A549 (cell line): Measurements from ENCODE around the gene API5. TPM values are rescaled to one million over a fixed set of nuclear protein-coding genes. Genes with fewer than 3 reads are reported as not detected.

Source experiments
- ATAC-seq, 2 experiments: fragments of 200-7000 bp in 1 of 2; fragments of >200 bp in 1 of 2; cut with Nextera tagmentation in 1 of 2; cut with Tn5 transposase in 1 of 2; 3 replicates each; pipeline versions ENCODE4 v1.8.0 to v1.9.1; 2018 to 2020; ENCODE audit warnings: mild to moderate bottlenecking in 1 of 2, moderate library complexity in 1 of 2
- CTCF ChIA-PET: fragments of 300-600 bp; sonication (Branson Sonifier 250); formaldehyde crosslinking; extraction: SDS; loops from one replicate; lab custom pipeline; 2021; ENCODE audit warnings: antibody characterized with exemption, inconsistent platforms; lab: Yijun Ruan, JAX
- POLR2A ChIA-PET: fragments of 350-600 bp; formaldehyde crosslinking; extraction: SDS; loops from one replicate; lab custom pipeline; 2021; ENCODE audit warnings: antibody characterized with exemption, inconsistent platforms; lab: Yijun Ruan, JAX
- DNase-seq, 2 experiments: peaks; one replicate each; pipeline versions ENCODE4 v3.0.0 to v3.0.0-alpha.2; 2011 to 2016; ENCODE audit warnings: low read depth in 1 of 2, low spot score in 1 of 2
- FAIRE-seq: peaks from 2 replicates; lab custom pipeline; 2011; peaks lifted over from hg19 to GRCh38; lab: Jason Lieb, UNC
- H3K27ac ChIP-seq, 2 experiments: fragments of >200 bp; sonication (Bioruptor Twin); formaldehyde crosslinking; 3 replicates each; pipeline ENCODE4 v1.5.1; 2016 to 2017
- H3K4me1 ChIP-seq: fragments of >200 bp; sonication (Bioruptor Twin); formaldehyde crosslinking; 3 replicates; pipeline ENCODE4 v1.6.1; 2016
- H3K4me2 ChIP-seq: fragments of >200 bp; sonication (Bioruptor Twin); formaldehyde crosslinking; 3 replicates; pipeline ENCODE4 v1.6.1; 2016
- H3K4me3 ChIP-seq: fragments of >200 bp; sonication (Bioruptor Twin); formaldehyde crosslinking; 3 replicates; pipeline ENCODE4 v1.5.1; 2016
- H3K9me3 ChIP-seq: fragments of >200 bp; sonication (Bioruptor Twin); formaldehyde crosslinking; 3 replicates; pipeline ENCODE4 v1.6.1; 2016
- EHF ChIP-seq: fragments of 250-450 bp; sonication (Bioruptor Pico); IDR thresholded peaks from 2 replicates; pipeline ENCODE4 v1.5.0; 2020; ENCODE audit warnings: mild to moderate bottlenecking
- EHMT2 ChIP-seq: fragments of 200-600 bp; sonication (generic); IDR thresholded peaks from 2 replicates; pipeline ENCODE4 v1.6.1; 2016; ENCODE audit warnings: antibody characterized with exemption, low read depth, mild to moderate bottlenecking, moderate library complexity
- EP300 ChIP-seq, 2 experiments: fragments of >200 bp; sonication (Bioruptor Twin); formaldehyde crosslinking; IDR thresholded peaks; 2 replicates in 1 of 2; 3 replicates in 1 of 2; pipeline ENCODE4 v1.6.1; 2016 to 2017
- FOSB ChIP-seq: fragments of 250-450 bp; sonication (Bioruptor Pico); IDR thresholded peaks from 2 replicates; pipeline ENCODE4 v1.5.0; 2020; ENCODE audit warnings: mild to moderate bottlenecking, moderate library complexity
- FOXS1 ChIP-seq: fragments of 250-450 bp; sonication (Bioruptor Pico); IDR thresholded peaks from 2 replicates; pipeline ENCODE4 v1.5.0; 2020; ENCODE audit warnings: mild to moderate bottlenecking, moderate library complexity
- HEYL ChIP-seq: fragments of 250-450 bp; sonication (Bioruptor Pico); IDR thresholded peaks from 2 replicates; pipeline ENCODE4 v1.8.0; 2021; ENCODE audit warnings: mild to moderate bottlenecking, moderate library complexity
- HMGXB4 ChIP-seq: fragments of 250-450 bp; sonication (Bioruptor Pico); IDR thresholded peaks from 2 replicates; pipeline ENCODE4 v1.5.0; 2021; ENCODE audit warnings: mild to moderate bottlenecking, moderate library complexity, borderline replicate concordance
- HOXB5 ChIP-seq: fragments of 250-450 bp; sonication (Bioruptor Pico); IDR thresholded peaks from 2 replicates; pipeline ENCODE4 v1.5.0; 2020; ENCODE audit warnings: mild to moderate bottlenecking, moderate library complexity
- KDM1A ChIP-seq: fragments of 200-600 bp; sonication (generic); IDR thresholded peaks from 2 replicates; pipeline ENCODE4 v1.6.1; 2016; ENCODE audit warnings: low read depth, mild to moderate bottlenecking
- KDM5A ChIP-seq: fragments of 200-600 bp; sonication (generic); IDR thresholded peaks from 2 replicates; pipeline ENCODE4 v1.6.1; 2016; ENCODE audit warnings: antibody characterized with exemption, mild to moderate bottlenecking
- MAZ ChIP-seq: fragments of 150-350 bp; IDR thresholded peaks from 2 replicates; pipeline ENCODE4 v1.6.1; 2014; ENCODE audit warnings: antibody characterized with exemption, low read depth, low read length, borderline replicate concordance
- MYC ChIP-seq: IDR thresholded peaks from 2 replicates; pipeline ENCODE4 v1.6.1; 2012; ENCODE audit warnings: mild to moderate bottlenecking, inconsistent platforms, low read length, improper control_type of control experiment, borderline replicate concordance
- NR3C1 ChIP-seq: fragments of >200 bp; sonication (Bioruptor Twin); formaldehyde crosslinking; IDR thresholded peaks from 3 replicates; pipeline ENCODE4 v1.6.1; 2017
- POLR2A ChIP-seq: IDR thresholded peaks from 2 replicates; pipeline ENCODE4 v1.6.1; 2012; ENCODE audit warnings: mild to moderate bottlenecking, low read length
- POLR2AphosphoS2 ChIP-seq: conservative IDR thresholded peaks from 2 replicates; pipeline ENCODE4 v1.6.1; 2012; ENCODE audit warnings: low read length, improper control_type of control experiment, inconsistent platforms
- RCOR1 ChIP-seq: fragments of 150-350 bp; IDR thresholded peaks from 2 replicates; pipeline ENCODE4 v1.6.1; 2014; ENCODE audit warnings: antibody characterized with exemption, low read length, low read depth
- SMC3 ChIP-seq: fragments of >200 bp; sonication (Bioruptor Twin); formaldehyde crosslinking; IDR thresholded peaks from 3 replicates; pipeline ENCODE4 v1.6.1; 2018; ENCODE audit warnings: inconsistent platforms
- ZNF302 ChIP-seq: fragments of 250-450 bp; sonication (Bioruptor Pico); IDR thresholded peaks from 2 replicates; pipeline ENCODE4 v1.9.0; 2021; ENCODE audit warnings: inconsistent platforms, mild to moderate bottlenecking, moderate library complexity
- WGBS: methylation state at CpG from one replicate; pipeline ENCODE4 v1.1.6; 2017; ENCODE audit errors: missing lambda C conversion rate; 5-methylcytosine and 5-hydroxymethylcytosine counted together
- polyA plus RNA-seq, 4 experiments: library from polyadenylated mRNA; depleted of rRNA in 3 of 4; stranded (reverse); fragments of >200 nt; fragmentation: RNase III in 1 of 4; extraction: RNeasy Plus Mini Kit Qiagen cat#74134 plus additional on column Dnase treatment in 1 of 4; gene quantifications; 2 replicates in 3 of 4; 3 replicates in 1 of 4; pipeline ENCODE4 v1.2.3, GENCODE V29; 2011 to 2017
- TF ChIP-seq, protein P1 (sequence below): fragments of 250-450 bp; sonication (Bioruptor Pico); IDR thresholded peaks from 2 replicates; pipeline ENCODE4 v1.5.0; 2020; ENCODE audit warnings: low read depth, mild to moderate bottlenecking, moderate library complexity
- TF ChIP-seq, protein P2 (sequence below): IDR thresholded peaks from 2 replicates; pipeline ENCODE4 v1.6.1; 2012; ENCODE audit warnings: low read depth, borderline replicate concordance
- TF ChIP-seq, protein P3 (sequence below): fragments of >200 bp; sonication (Bioruptor Twin); formaldehyde crosslinking; IDR thresholded peaks from 3 replicates; pipeline ENCODE4 v1.6.1; 2016

Gene API5
- polyA plus RNA-seq, 2 of the 4 experiments (the other 2 are of a cell fraction), result 87.7 to 127 TPM

DNA sequence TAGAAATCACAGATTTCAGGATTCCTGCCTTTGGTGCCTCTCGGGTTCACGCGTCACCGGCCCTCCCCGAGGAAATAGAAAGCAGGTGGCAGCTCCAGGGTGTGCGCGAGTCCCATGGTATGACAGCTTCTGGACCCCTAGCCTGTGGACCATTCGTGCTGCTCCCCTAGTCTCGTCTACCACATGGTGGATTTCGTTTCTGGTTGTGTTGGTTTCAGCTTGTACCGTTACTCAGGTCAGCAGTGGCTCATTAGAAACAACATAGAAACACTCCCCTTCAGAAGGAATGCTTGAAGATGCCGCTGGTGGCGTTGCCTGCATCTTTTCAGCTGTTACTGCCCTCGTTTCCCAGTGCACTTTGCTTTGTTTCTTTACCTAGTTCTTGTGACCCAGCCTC is 47.6 kb downstream of the API5 start:
- FAIRE-seq (no peak), ATAC-seq (peak; percentile 58 to 72), DNase-seq (peak; percentile 15 to 35)
- 1% methylated on average over 14 of the region's 14 CpGs for WGBS
- ChIA-PET POLR2A (interaction anchor here (0.6 to 1.8 kb wide), 5 partner anchors 8 to 48 kb away, joined by 3 to 17 read pairs (median 7); partner anchors contain the start of gene API5), CTCF (interaction anchor here (1.0 to 2.1 kb wide), 3 partner anchors 19 to 76 kb away, joined by 3 to 5 read pairs (median 3); no protein-coding TSS in a partner anchor)
- Histone ChIP-seq H3K4me3 (peak overlapping the region; percentile 66), H3K4me2 (peak overlapping the region; percentile 91), H3K9me3 (no peaks in the 10 kb centered on the region), H3K27ac (peak overlapping the region; percentile 92 to 98), H3K4me1 (peaks cover 10% of the 10 kb centered on the region)
- TF ChIP-seq POLR2A (no peak), NR3C1 (no peak)
- TF ChIP-seq, protein P1, sequence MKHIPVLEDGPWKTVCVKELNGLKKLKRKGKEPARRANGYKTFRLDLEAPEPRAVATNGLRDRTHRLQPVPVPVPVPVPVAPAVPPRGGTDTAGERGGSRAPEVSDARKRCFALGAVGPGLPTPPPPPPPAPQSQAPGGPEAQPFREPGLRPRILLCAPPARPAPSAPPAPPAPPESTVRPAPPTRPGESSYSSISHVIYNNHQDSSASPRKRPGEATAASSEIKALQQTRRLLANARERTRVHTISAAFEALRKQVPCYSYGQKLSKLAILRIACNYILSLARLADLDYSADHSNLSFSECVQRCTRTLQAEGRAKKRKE (CRISPR knock-in tag), result no peak

DNA sequence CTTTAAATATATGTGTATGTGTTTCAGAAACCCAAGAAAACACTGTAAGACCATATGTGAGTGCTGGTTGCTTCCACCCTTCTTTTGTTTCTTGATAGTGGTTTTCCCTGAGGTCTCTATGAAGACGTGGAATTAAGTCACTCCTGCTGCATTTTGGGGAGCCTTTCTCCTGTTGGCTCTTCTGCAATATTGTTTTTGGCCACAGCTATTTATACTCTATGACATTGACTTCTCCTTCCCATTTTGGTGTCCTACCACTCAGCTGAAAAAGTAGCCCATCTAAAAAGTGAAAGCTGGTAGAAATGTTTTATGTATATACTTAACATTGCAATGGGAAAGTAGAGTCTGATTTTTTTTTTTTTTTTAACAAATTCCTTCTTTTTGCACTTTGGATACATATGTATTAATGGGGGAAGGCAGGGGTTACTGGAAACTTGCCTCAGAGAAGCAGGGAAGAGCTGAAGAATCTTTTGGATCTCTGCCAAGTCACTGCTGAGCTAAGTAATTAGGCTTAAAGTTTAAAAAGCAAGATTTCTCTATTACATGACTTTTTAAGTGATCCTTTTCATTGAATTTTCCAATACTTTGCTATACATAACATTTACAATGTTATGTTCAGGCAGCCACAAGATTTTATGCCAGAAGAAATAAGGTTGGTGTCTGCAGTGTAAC is 48.7 kb downstream of the API5 start:
- H3K4me2 ChIP-seq, result peak overlapping the region; percentile 91
- ATAC-seq, result no peak
- TF ChIP-seq EHF (CRISPR knock-in tag), result no peak
- TF ChIP-seq ZNF302 (CRISPR knock-in tag), result no peak
- TF ChIP-seq POLR2AphosphoS2, result no peak
- no peak for TF ChIP-seq FOXS1 (CRISPR knock-in tag)
- no peak for TF ChIP-seq HEYL (CRISPR knock-in tag)
- no peak for TF ChIP-seq FOSB (CRISPR knock-in tag)
- no peak for TF ChIP-seq HOXB5 (CRISPR knock-in tag)
- TF ChIP-seq KDM5A, result no peak
- TF ChIP-seq SMC3, result no peak
- no peak for TF ChIP-seq RCOR1
- no peak for TF ChIP-seq MAZ
- TF ChIP-seq, all 56 proteins: peak for 0
- Histone ChIP-seq H3K27ac (no peak overlapping the region), H3K4me3 (peak overlapping the region; percentile 66; the same call in 2 of the 3 replicates), H3K9me3 (no peaks in the 10 kb centered on the region), H3K4me1 (peaks cover 10% of the 10 kb centered on the region)
- FAIRE-seq (no peak), DNase-seq (no peak)
- CTCF ChIA-PET, result interaction anchor here (0.6 to 0.9 kb wide), 2 partner anchors 8 to 59 kb away, joined by 4 read pairs; no protein-coding TSS in a partner anchor
- 74% methylated on average over 1 of the region's 1 CpG for WGBS
- POLR2A ChIA-PET, result interaction anchor here (0.6 kb wide), 1 partner anchor 544 kb away, joined by 3 read pairs; no protein-coding TSS in a partner anchor

DNA sequence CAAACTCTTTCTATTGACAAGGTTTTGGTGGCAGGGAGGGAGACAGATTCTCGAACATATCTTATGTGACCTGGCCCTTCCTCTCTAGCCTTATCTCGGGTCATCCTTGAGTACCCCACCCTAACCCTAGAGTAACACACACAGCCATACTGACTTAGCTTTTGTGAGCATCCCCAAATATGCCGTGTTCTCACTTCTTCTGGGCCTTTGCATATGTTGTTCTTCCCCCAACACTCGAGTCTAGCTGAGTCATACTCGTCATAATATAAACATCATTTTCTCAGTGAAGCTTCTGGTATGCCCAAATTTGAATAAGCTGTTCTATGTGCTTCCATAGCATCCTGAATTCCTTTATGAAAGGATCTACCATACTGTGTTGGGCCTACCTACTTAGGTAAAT is 54.9 kb downstream of the API5 start:
- POLR2A ChIA-PET, result interaction anchor here (1.1 kb wide), 1 partner anchor 8 kb away, joined by 8 read pairs; the partner anchor contains the start of gene TTC17
- H3K4me2 ChIP-seq, result no peak overlapping the region
- H3K4me1 ChIP-seq, result peaks cover 8% of the 10 kb centered on the region; the same call in 2 of the 3 replicates
- ATAC-seq (no peak), FAIRE-seq (no peak), DNase-seq (no peak)
- H3K4me3 ChIP-seq, result no peak overlapping the region
- no peak for TF ChIP-seq NR3C1
- CTCF ChIA-PET, result interaction anchor here (0.7 kb wide), 1 partner anchor 29 kb away, joined by 3 read pairs; no protein-coding TSS in a partner anchor
- no peaks in the 10 kb centered on the region for H3K9me3 ChIP-seq
- no peak overlapping the region for H3K27ac ChIP-seq
- 75% methylated on average over 5 of the region's 5 CpGs for WGBS

GRCh38 chr11:43367382-43368178 is 55.8 kb downstream of the API5 start:
- 88% methylated on average over 7 of the region's 7 CpGs for WGBS
- Histone ChIP-seq H3K4me3 (no peak overlapping the region), H3K4me1 (peaks cover 8% of the 10 kb centered on the region; the same call in 2 of the 3 replicates), H3K4me2 (no peak overlapping the region), H3K9me3 (no peaks in the 10 kb centered on the region), H3K27ac (no peak overlapping the region)
- ATAC-seq (no peak), FAIRE-seq (no peak), DNase-seq (no peak)
- no peak for TF ChIP-seq MYC
- TF ChIP-seq EHMT2, result no peak
- no peak for TF ChIP-seq EP300 (IDR thresholded peaks at IDR 0.05)
- no peak for TF ChIP-seq KDM1A
- no peak for TF ChIP-seq MAZ
- TF ChIP-seq HMGXB4, result no peak
- TF ChIP-seq EHF (CRISPR knock-in tag), result no peak
- TF ChIP-seq, protein P2, sequence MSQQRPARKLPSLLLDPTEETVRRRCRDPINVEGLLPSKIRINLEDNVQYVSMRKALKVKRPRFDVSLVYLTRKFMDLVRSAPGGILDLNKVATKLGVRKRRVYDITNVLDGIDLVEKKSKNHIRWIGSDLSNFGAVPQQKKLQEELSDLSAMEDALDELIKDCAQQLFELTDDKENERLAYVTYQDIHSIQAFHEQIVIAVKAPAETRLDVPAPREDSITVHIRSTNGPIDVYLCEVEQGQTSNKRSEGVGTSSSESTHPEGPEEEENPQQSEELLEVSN, result no peak
- TF ChIP-seq KDM5A, result no peak
- TF ChIP-seq, protein P3, sequence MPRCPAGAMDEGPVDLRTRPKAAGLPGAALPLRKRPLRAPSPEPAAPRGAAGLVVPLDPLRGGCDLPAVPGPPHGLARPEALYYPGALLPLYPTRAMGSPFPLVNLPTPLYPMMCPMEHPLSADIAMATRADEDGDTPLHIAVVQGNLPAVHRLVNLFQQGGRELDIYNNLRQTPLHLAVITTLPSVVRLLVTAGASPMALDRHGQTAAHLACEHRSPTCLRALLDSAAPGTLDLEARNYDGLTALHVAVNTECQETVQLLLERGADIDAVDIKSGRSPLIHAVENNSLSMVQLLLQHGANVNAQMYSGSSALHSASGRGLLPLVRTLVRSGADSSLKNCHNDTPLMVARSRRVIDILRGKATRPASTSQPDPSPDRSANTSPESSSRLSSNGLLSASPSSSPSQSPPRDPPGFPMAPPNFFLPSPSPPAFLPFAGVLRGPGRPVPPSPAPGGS, result no peak
- CTCF ChIA-PET, result interaction anchor here (0.7 kb wide), 1 partner anchor 28 kb away, joined by 3 read pairs; no protein-coding TSS in a partner anchor
- POLR2A ChIA-PET, result interaction anchor here (1.1 kb wide), 1 partner anchor 9 kb away, joined by 8 read pairs; the partner anchor contains the start of gene TTC17
